ENCODE measurements around the gene FAM163B. TPM values are rescaled to one million over a fixed set of nuclear protein-coding genes. Genes with fewer than 3 reads are reported as not detected.

The FAM163B gene
- total RNA-seq, 2 donors from 2014 or later = 1.2 TPM; not detected in 1

DNA sequence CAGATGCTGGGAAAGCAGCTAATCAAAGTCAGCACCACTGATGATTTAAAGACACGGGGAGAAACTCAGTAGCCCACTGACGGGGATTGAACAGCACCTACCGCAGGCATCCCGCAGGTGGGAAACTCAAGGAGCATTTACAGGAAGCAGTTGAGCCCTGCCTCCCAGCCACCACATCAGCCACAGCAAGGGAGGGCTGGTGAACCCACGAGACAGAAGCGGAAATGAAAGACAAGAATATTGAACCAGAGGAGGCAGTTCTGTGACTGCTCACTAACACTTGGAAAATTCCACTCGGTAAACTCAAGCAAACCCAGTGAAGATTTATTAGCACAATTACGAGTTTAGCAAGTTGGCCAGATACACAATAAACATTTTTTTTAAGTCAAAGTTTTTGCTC, 10.6 kb upstream of the FAM163B start:
- no peaks in the 10 kb centered on the region for H3K9me3 ChIP-seq
- intact Hi-C loops (cut with DNase I) = no loop called here
- no peaks in the 10 kb centered on the region for H3K36me3 ChIP-seq
- H3K27me3 ChIP-seq = no peaks in the 10 kb centered on the region
- H3K9ac ChIP-seq (ENCODE audit: low read depth in 2 of 2, low read length in 2 of 2) = no peak overlapping the region
- TF ChIP-seq, protein P1, sequence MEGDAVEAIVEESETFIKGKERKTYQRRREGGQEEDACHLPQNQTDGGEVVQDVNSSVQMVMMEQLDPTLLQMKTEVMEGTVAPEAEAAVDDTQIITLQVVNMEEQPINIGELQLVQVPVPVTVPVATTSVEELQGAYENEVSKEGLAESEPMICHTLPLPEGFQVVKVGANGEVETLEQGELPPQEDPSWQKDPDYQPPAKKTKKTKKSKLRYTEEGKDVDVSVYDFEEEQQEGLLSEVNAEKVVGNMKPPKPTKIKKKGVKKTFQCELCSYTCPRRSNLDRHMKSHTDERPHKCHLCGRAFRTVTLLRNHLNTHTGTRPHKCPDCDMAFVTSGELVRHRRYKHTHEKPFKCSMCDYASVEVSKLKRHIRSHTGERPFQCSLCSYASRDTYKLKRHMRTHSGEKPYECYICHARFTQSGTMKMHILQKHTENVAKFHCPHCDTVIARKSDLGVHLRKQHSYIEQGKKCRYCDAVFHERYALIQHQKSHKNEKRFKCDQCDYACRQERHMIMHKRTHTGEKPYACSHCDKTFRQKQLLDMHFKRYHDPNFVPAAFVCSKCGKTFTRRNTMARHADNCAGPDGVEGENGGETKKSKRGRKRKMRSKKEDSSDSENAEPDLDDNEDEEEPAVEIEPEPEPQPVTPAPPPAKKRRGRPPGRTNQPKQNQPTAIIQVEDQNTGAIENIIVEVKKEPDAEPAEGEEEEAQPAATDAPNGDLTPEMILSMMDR (IDR thresholded peaks at IDR 0.05) = no peak
- DNase-seq = no peak
- H3K4me1 ChIP-seq = no peaks in the 10 kb centered on the region
- H3K4me3 ChIP-seq = no peak overlapping the region
- H3K27ac ChIP-seq = no peak overlapping the region

- H3K36me3 ChIP-seq = no peaks in the 10 kb centered on the region
- intact Hi-C loops (cut with DNase I) = no loop called here
- H3K9ac ChIP-seq (ENCODE audit: low read depth in 2 of 2, low read length in 2 of 2) = no peak overlapping the region
- no peak overlapping the region for H3K4me3 ChIP-seq
- no peak for DNase-seq
- no peak overlapping the region for H3K27ac ChIP-seq
- no peaks in the 10 kb centered on the region for H3K27me3 ChIP-seq
- TF ChIP-seq, protein P1 (IDR thresholded peaks at IDR 0.05) = no peak
- no peaks in the 10 kb centered on the region for H3K4me1 ChIP-seq
- H3K9me3 ChIP-seq = no peaks in the 10 kb centered on the region
Measured at GRCh38 chr9:133618726-133619125, 9.5 kb upstream of the FAM163B start.

DNA sequence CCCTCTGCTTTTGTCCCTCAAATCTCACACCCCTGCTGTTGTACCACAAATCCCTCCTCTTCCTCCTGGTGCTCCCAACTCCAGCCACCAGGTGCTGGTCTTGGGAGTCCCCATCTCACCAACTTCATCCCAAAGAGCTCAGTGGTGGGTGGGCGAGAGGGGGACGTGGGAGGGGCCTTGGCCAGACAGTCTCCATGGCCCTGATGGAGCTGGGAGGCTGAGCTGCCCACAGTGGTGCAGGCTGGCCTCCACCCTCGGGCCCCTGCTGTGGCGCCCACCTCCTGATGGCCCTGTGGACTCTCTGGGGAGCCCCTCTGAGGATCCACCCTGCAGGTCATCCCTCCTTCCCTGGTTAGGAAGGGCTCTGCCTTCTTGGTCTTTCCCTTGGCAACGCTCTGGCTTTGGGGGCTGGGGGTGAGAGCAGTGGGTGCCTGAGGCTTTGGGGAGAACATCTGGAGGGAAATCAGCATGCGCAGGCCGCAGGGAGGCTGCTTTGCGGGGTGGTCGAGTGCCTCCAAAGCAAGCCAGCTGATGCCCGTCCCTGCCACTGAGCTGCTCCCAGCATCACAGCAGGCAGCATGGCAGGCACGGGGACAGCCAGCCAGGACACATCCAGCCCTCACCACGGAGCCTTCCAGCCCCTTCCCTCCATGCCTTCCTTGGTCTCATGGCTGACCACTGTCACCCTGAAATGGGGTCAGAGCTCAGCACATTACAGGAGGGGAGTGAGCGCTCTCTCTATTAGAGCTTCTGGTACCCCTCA, 7.6 kb upstream of the FAM163B start:
- DNase-seq = no peak
- no peaks in the 10 kb centered on the region for H3K9me3 ChIP-seq
- intact Hi-C loops (cut with DNase I) = no loop called here

DNA sequence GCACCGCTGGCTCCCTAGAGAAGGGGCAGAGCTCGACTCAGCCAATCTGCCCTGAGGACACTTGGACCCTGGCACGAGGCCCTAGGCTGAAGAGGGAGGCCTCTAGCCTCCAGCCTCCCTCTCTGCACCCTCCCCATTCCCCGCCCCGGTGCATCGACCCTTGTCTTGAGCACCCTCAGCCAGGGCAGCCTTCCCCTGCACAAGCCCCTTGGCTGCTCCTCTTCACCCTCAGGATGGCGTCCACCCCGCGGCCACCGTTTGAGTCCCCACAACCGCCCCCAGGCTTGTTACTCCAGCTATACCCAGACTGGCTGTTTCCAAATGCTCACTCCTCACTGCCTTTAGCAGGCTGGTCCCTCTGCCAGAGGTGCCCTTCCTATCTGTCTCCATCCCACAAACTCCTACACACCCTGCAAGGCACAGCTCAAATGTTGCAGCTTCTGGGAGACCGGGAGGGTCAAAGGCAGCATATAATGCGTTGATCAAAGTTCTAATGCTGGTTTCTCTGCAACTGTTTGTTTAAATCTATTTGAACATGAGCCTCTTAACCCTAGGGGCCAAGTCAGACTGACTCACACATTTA, 6.5 kb upstream of the FAM163B start:
- intact Hi-C loops (cut with DNase I) = no loop called here
- H3K9me3 ChIP-seq = no peaks in the 10 kb centered on the region
- H3K27ac ChIP-seq = no peak overlapping the region
- no peak for DNase-seq
- no peaks in the 10 kb centered on the region for H3K36me3 ChIP-seq
- no peaks in the 10 kb centered on the region for H3K27me3 ChIP-seq
- H3K4me3 ChIP-seq = no peak overlapping the region
- H3K4me1 ChIP-seq = no peaks in the 10 kb centered on the region
- TF ChIP-seq, protein P1 (IDR thresholded peaks at IDR 0.05) = no peak
- H3K9ac ChIP-seq (ENCODE audit: low read depth in 2 of 2, low read length in 2 of 2) = no peak overlapping the region

More for the DNA sequence above, 7.6 kb upstream of the FAM163B start:
- Histone ChIP-seq H3K27ac (no peak overlapping the region), H3K4me3 (no peak overlapping the region), H3K36me3 (no peaks in the 10 kb centered on the region), H3K9ac (ENCODE audit: low read depth in 2 of 2, low read length in 2 of 2) (no peak overlapping the region), H3K4me1 (no peaks in the 10 kb centered on the region), H3K27me3 (no peaks in the 10 kb centered on the region)
- TF ChIP-seq, protein P1 (IDR thresholded peaks at IDR 0.05) = no peak

DNA sequence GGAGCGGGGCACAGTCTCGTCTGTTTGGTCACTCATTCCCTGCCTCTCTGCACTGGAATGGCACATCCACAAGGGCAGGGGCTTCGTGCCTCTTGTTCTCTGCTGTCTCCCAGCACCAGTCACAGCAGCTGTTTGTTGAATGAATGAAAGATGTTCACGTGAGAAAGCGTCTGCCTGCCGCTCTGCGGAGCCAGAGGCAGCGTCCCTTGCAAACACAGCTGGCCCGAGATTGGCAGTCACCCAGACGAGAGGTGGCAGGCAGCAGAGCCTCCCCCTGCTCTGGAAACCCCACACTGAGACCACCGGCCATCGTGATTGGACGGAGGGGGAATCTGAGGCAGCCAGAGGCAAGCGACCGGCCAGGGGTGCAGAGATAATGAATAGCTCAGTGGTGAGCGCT, 6.0 kb upstream of the FAM163B start:
- DNase-seq = no peak
- Histone ChIP-seq H3K9me3 (no peaks in the 10 kb centered on the region), H3K9ac (ENCODE audit: low read depth in 2 of 2, low read length in 2 of 2) (no peak overlapping the region), H3K4me1 (no peaks in the 10 kb centered on the region), H3K36me3 (no peaks in the 10 kb centered on the region), H3K27ac (no peak overlapping the region), H3K4me3 (no peak overlapping the region), H3K27me3 (no peaks in the 10 kb centered on the region)
- intact Hi-C loops (cut with DNase I) = no loop called here
- TF ChIP-seq, protein P1 (IDR thresholded peaks at IDR 0.05) = no peak
